SU-DHL-6 (cell line): ENCODE results near the gene KRTAP3-2.

Source experiments
- H2AFZ ChIP-seq: fragments of 200-600 bp; sonication (generic); 2 replicates; pipeline ENCODE4 v1.6.1; 2014; ENCODE audit warnings: low read depth, mild to moderate bottlenecking, moderate library complexity, mixed read lengths, antibody characterized with exemption, low read length; ENCODE audit not compliant: severe bottlenecking
- H3F3A ChIP-seq: fragments of 200-600 bp; shearing (Covaris generic); 2 replicates; pipeline ENCODE4 v1.6.0; 2016; ENCODE audit warnings: antibody characterized with exemption, mild to moderate bottlenecking; ENCODE audit not compliant: insufficient read depth
- H3K27ac ChIP-seq: fragments of 200-600 bp; sonication (generic); 2 replicates; pipeline ENCODE4 v1.5.1; 2016; ENCODE audit warnings: low read depth, mild to moderate bottlenecking, low read length, moderate library complexity, mixed read lengths
- H3K27me3 ChIP-seq: fragments of 200-600 bp; sonication (generic), shearing (Covaris generic); 2 replicates; pipeline ENCODE4 v1.6.0; 2014; ENCODE audit warnings: mild to moderate bottlenecking, low read length
- H3K36me3 ChIP-seq: fragments of 200-600 bp; sonication (generic); 2 replicates; pipeline ENCODE4 v1.6.1; 2014; ENCODE audit warnings: mild to moderate bottlenecking, low read length, mixed read lengths
- H3K4me2 ChIP-seq: fragments of 300-600, 200-600 bp; shearing (Covaris generic), sonication (generic); 2 replicates; pipeline ENCODE4 v1.6.0; 2014; ENCODE audit warnings: low read length, low read depth, mild to moderate bottlenecking; ENCODE audit not compliant: poor library complexity, severe bottlenecking
- H3K4me3 ChIP-seq: fragments of 200-600 bp; sonication (generic); 2 replicates; pipeline ENCODE4 v1.5.1; 2014; ENCODE audit warnings: antibody characterized with exemption, low read length, mild to moderate bottlenecking, mixed read lengths; ENCODE audit not compliant: insufficient read depth, poor library complexity, severe bottlenecking
- H3K79me2 ChIP-seq: fragments of 200-600 bp; sonication (generic); 2 replicates; pipeline ENCODE4 v1.6.1; 2014; ENCODE audit warnings: mild to moderate bottlenecking, low read length, moderate library complexity; ENCODE audit not compliant: insufficient read depth
- H3K9ac ChIP-seq: fragments of 200-600 bp; sonication (generic); 2 replicates; pipeline ENCODE4 v1.7.0; 2014; ENCODE audit warnings: mild to moderate bottlenecking, low read length
- H3K9me2 ChIP-seq: fragments of 200-600 bp; sonication (generic); replicated peaks from 2 replicates; pipeline ENCODE4 v1.6.1; 2014; ENCODE audit warnings: low read length; ENCODE audit not compliant: insufficient read depth
- H3K9me3 ChIP-seq: fragments of 200-600 bp; sonication (generic); 2 replicates; pipeline ENCODE4 v1.6.1; 2014; ENCODE audit warnings: low read length, mixed read lengths; ENCODE audit not compliant: insufficient read depth
- H4K20me1 ChIP-seq: fragments of 200-600 bp; sonication (generic); 2 replicates; pipeline ENCODE4 v1.6.1; 2014; ENCODE audit warnings: low read depth, mild to moderate bottlenecking, antibody characterized with exemption, low read length, moderate library complexity, mixed read lengths
- EZH2phosphoT487 ChIP-seq: fragments of 200-600 bp; sonication (generic), shearing (Covaris generic); conservative IDR thresholded peaks from 2 replicates; pipeline ENCODE4 v1.6.1; 2018; ENCODE audit warnings: mild to moderate bottlenecking, antibody characterized with exemption, low read length, moderate library complexity, mixed read lengths
- TF ChIP-seq, protein P1 (sequence below): fragments of 200-600 bp; sonication (generic); IDR thresholded peaks from one replicate; pipeline ENCODE4 v1.5.1; 2017; ENCODE audit warnings: antibody characterized with exemption, mild to moderate bottlenecking, low read length, moderate library complexity; ENCODE audit not compliant: insufficient read depth, poor library complexity, severe bottlenecking

KRTAP3-2 gene

GRCh38 chr17:40956401-40957254, 43.1 kb downstream of the KRTAP3-2 start:
- Histone ChIP-seq H3K9me3 (no peaks in the 10 kb centered on the region), H3K27me3 (no peaks in the 10 kb centered on the region), H3F3A (no peaks in the 10 kb centered on the region), H4K20me1 (no peaks in the 10 kb centered on the region), H3K27ac (no peak overlapping the region), H3K4me2 (no peak overlapping the region), H2AFZ (no peak overlapping the region), H3K9me2 (no peaks in the 10 kb centered on the region), H3K79me2 (no peaks in the 10 kb centered on the region), H3K36me3 (no peaks in the 10 kb centered on the region), H3K4me3 (no peak overlapping the region), H3K9ac (no peak overlapping the region)
- TF ChIP-seq EZH2phosphoT487, result no peak
- TF ChIP-seq, protein P1, sequence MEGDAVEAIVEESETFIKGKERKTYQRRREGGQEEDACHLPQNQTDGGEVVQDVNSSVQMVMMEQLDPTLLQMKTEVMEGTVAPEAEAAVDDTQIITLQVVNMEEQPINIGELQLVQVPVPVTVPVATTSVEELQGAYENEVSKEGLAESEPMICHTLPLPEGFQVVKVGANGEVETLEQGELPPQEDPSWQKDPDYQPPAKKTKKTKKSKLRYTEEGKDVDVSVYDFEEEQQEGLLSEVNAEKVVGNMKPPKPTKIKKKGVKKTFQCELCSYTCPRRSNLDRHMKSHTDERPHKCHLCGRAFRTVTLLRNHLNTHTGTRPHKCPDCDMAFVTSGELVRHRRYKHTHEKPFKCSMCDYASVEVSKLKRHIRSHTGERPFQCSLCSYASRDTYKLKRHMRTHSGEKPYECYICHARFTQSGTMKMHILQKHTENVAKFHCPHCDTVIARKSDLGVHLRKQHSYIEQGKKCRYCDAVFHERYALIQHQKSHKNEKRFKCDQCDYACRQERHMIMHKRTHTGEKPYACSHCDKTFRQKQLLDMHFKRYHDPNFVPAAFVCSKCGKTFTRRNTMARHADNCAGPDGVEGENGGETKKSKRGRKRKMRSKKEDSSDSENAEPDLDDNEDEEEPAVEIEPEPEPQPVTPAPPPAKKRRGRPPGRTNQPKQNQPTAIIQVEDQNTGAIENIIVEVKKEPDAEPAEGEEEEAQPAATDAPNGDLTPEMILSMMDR, result no peak

- no peak overlapping the region for H3K4me2 ChIP-seq
- no peak for TF ChIP-seq EZH2phosphoT487
- H3K36me3 ChIP-seq, result no peaks in the 10 kb centered on the region
- no peaks in the 10 kb centered on the region for H3K27me3 ChIP-seq
- no peaks in the 10 kb centered on the region for H3F3A ChIP-seq
- no peak overlapping the region for H3K27ac ChIP-seq
- no peaks in the 10 kb centered on the region for H4K20me1 ChIP-seq
- no peaks in the 10 kb centered on the region for H3K79me2 ChIP-seq
- H3K9me2 ChIP-seq, result no peaks in the 10 kb centered on the region
- H3K9me3 ChIP-seq, result no peaks in the 10 kb centered on the region
- no peak overlapping the region for H3K9ac ChIP-seq
- no peak overlapping the region for H2AFZ ChIP-seq
- H3K4me3 ChIP-seq, result no peak overlapping the region
Observed at GRCh38 chr17:40953881-40954280, 45.8 kb downstream of the KRTAP3-2 start.

GRCh38 chr17:40952661-40953060, 47.0 kb downstream of the KRTAP3-2 start:
- Histone ChIP-seq H3K9me2 (no peaks in the 10 kb centered on the region), H3F3A (no peaks in the 10 kb centered on the region), H3K9ac (no peak overlapping the region), H3K4me3 (no peak overlapping the region), H3K27ac (no peak overlapping the region), H4K20me1 (no peaks in the 10 kb centered on the region), H3K9me3 (no peaks in the 10 kb centered on the region), H2AFZ (no peak overlapping the region), H3K27me3 (no peaks in the 10 kb centered on the region), H3K4me2 (no peak overlapping the region), H3K36me3 (no peaks in the 10 kb centered on the region), H3K79me2 (no peaks in the 10 kb centered on the region)
- no peak for TF ChIP-seq EZH2phosphoT487

- TF ChIP-seq, protein P1, result no peak
- no peak for TF ChIP-seq EZH2phosphoT487
- Histone ChIP-seq H3K9me2 (no peaks in the 10 kb centered on the region), H3K4me3 (no peak overlapping the region), H3K36me3 (no peaks in the 10 kb centered on the region), H3K27me3 (no peaks in the 10 kb centered on the region), H2AFZ (no peak overlapping the region), H3K9ac (no peak overlapping the region), H3F3A (no peaks in the 10 kb centered on the region), H3K9me3 (no peaks in the 10 kb centered on the region), H3K27ac (no peak overlapping the region), H3K79me2 (no peaks in the 10 kb centered on the region), H3K4me2 (no peak overlapping the region), H4K20me1 (no peaks in the 10 kb centered on the region)
Observed at GRCh38 chr17:40952154-40952553, 47.6 kb downstream of the KRTAP3-2 start.
